ENCODE measurements around the gene TYSND1. TPM values are rescaled to one million over a fixed set of nuclear protein-coding genes. Genes with fewer than 3 reads are reported as not detected.

TYSND1 gene
- polyA plus RNA-seq, 2 of the 4 experiments (the other 2 are of a cell fraction), result 10.9 to 20.7 TPM

- FAIRE-seq (no peak), ATAC-seq (no peak)
- POLR2A ChIA-PET, result interaction anchor here (2.0 to 3.8 kb wide), 2 partner anchors 12 to 13 kb away, joined by 7 to 18 read pairs; partner anchors contain the start of genes SAR1A and TYSND1
These were observed 11.6 kb upstream of the TYSND1 start for GRCh38 chr10:70158113-70158512.

More at GRCh38 chr10:70158113-70158512, 11.6 kb upstream of the TYSND1 start:
- CTCF ChIA-PET, result interaction anchor here (0.6 to 3.7 kb wide), 4 partner anchors 9 to 63 kb away, joined by 3 to 34 read pairs (median 10); partner anchors contain the start of gene TYSND1
- H3K4me1 ChIP-seq, result peaks cover 27% of the 10 kb centered on the region
- no peaks in the 10 kb centered on the region for H3K9me3 ChIP-seq
- no peak for TF ChIP-seq SREBF2 (IDR thresholded peaks at IDR 0.05)
- TF ChIP-seq FOXS1 (CRISPR knock-in tag; IDR thresholded peaks at IDR 0.05), result no peak
- TF ChIP-seq, protein P1, sequence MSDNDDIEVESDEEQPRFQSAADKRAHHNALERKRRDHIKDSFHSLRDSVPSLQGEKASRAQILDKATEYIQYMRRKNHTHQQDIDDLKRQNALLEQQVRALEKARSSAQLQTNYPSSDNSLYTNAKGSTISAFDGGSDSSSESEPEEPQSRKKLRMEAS (IDR thresholded peaks at IDR 0.05), result no peak
- TF ChIP-seq HMGXB4 (CRISPR knock-in tag; IDR thresholded peaks at IDR 0.05; ENCODE audit: borderline replicate concordance), result no peak
- no peak for TF ChIP-seq PHF8 (IDR thresholded peaks at IDR 0.05; ENCODE audit: borderline replicate concordance, low read depth)
- TF ChIP-seq GATA3 (IDR thresholded peaks at IDR 0.05; ENCODE audit: borderline replicate concordance), result no peak
- TF ChIP-seq, protein P2, sequence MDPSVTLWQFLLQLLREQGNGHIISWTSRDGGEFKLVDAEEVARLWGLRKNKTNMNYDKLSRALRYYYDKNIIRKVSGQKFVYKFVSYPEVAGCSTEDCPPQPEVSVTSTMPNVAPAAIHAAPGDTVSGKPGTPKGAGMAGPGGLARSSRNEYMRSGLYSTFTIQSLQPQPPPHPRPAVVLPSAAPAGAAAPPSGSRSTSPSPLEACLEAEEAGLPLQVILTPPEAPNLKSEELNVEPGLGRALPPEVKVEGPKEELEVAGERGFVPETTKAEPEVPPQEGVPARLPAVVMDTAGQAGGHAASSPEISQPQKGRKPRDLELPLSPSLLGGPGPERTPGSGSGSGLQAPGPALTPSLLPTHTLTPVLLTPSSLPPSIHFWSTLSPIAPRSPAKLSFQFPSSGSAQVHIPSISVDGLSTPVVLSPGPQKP (IDR thresholded peaks at IDR 0.05; ENCODE audit: low read depth, low read length), result no peak
- TF ChIP-seq CHD2 (IDR thresholded peaks at IDR 0.05; ENCODE audit: low read length, partially characterized antibody), result no peak
- TF ChIP-seq HOXB5 (CRISPR knock-in tag; IDR thresholded peaks at IDR 0.05), result no peak
- no peak for TF ChIP-seq REST (IDR thresholded peaks at IDR 0.05)
- TF ChIP-seq HEYL (CRISPR knock-in tag; IDR thresholded peaks at IDR 0.05), result no peak
- TF ChIP-seq, protein P3, sequence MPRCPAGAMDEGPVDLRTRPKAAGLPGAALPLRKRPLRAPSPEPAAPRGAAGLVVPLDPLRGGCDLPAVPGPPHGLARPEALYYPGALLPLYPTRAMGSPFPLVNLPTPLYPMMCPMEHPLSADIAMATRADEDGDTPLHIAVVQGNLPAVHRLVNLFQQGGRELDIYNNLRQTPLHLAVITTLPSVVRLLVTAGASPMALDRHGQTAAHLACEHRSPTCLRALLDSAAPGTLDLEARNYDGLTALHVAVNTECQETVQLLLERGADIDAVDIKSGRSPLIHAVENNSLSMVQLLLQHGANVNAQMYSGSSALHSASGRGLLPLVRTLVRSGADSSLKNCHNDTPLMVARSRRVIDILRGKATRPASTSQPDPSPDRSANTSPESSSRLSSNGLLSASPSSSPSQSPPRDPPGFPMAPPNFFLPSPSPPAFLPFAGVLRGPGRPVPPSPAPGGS (IDR thresholded peaks at IDR 0.05), result no peak
- no peak for TF ChIP-seq NPAS2 (CRISPR knock-in tag; IDR thresholded peaks at IDR 0.05; ENCODE audit: borderline replicate concordance)
- no peak for TF ChIP-seq NFE2L2 (conservative IDR thresholded peaks at IDR 0.05; ENCODE audit: low read length)
- no peak for TF ChIP-seq SMC3 (IDR thresholded peaks at IDR 0.05)
- no peak for TF ChIP-seq FOSB (CRISPR knock-in tag; IDR thresholded peaks at IDR 0.05)
- no peak for TF ChIP-seq NR3C1 (IDR thresholded peaks at IDR 0.05)
- no peak for TF ChIP-seq TFCP2L1 (CRISPR knock-in tag; IDR thresholded peaks at IDR 0.05)
- no peak for TF ChIP-seq CTCF (IDR thresholded peaks at IDR 0.05)
- TF ChIP-seq ZNF302 (CRISPR knock-in tag; IDR thresholded peaks at IDR 0.05), result no peak
- H3K4me2 ChIP-seq, result no peak overlapping the region
- 89% methylated on average over 2 of the region's 2 CpGs for WGBS (ENCODE audit: missing lambda C conversion rate)
- no peak overlapping the region for H3K4me3 ChIP-seq
- DNase-seq (ENCODE audit: low read depth in 1 of 2, low spot score in 1 of 2), result no peak
- no peak overlapping the region for H3K27ac ChIP-seq

All from A549 (cell line).